ENCODE results near the gene LRP1. TPM values are rescaled to one million over a fixed set of nuclear protein-coding genes. Genes with fewer than 3 reads are reported as not detected.

Gene LRP1
- total RNA-seq, 1 donor from 2014 or later, result 708 TPM

DNA sequence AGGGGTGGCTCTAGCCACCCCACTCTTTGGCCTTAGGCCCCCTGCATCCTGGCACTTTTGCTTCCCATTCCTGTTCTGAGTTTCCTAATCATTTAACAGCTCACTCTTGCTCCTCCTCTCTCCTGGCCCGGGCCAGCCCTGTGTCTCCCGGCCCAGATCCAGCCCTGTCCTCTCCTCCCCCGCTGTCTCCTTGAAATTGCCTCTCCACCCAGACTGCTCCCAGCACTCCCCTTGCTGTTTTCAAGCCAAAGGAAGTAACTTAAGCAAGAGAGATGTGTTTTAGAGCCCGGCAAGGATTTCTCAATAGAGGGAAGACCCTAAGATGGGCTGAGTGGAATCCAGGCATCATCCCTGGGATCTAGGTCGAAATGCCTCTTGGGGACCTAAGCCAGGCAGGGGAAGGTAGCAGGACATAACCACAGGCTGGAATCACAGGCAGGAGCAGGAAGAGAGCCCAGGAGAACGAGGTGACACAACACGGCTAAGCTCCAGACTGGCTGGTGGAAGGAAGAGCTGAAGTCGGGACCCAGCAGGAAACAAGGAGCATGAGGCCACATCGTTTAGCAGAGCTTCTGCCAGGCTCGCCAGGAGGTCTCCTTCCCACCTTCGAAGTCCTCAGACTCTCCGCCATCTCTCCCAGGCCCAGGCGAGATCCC is 21.1 kb downstream of the LRP1 start:
- peak in 1 of 2 donors; percentile 90 for DNase-seq (ENCODE audit: low spot score in 2 of 2)
- Histone ChIP-seq H3K4me1 (peaks cover 80 to 89% of the 10 kb centered on the region in 2 donors), H3K27me3 (no peaks in the 10 kb centered on the region), H3K27ac (peak overlapping the region; percentile 89 to 98), H3K4me3 (peak overlapping the region in 1 of 2 donors; percentile 37), H3K36me3 (peaks cover 25 to 34% of the 10 kb centered on the region in 2 donors), H3K9me3 (no peaks in the 10 kb centered on the region)
- no peak for TF ChIP-seq CTCF (IDR thresholded peaks at IDR 0.05)
- intact Hi-C loops (cut with DNase I), result loop anchor here (2.0 kb wide), 1 partner anchor 71 kb away; the partner anchor contains the start of gene NEMP1

GRCh38 chr12:57150400-57151000 is 22.2 kb downstream of the LRP1 start:
- H3K27ac ChIP-seq, result peak overlapping the region; percentile 89 to 98
- intact Hi-C loops (cut with DNase I), result no loop called here
- no peak for TF ChIP-seq CTCF (IDR thresholded peaks at IDR 0.05)
- H3K4me1 ChIP-seq, result peaks cover 75 to 83% of the 10 kb centered on the region in 2 donors
- H3K36me3 ChIP-seq, result peaks cover 26 to 34% of the 10 kb centered on the region in 2 donors
- no peak for DNase-seq (ENCODE audit: low spot score in 2 of 2)
- no peak overlapping the region for H3K4me3 ChIP-seq
- no peaks in the 10 kb centered on the region for H3K27me3 ChIP-seq
- H3K9me3 ChIP-seq, result no peaks in the 10 kb centered on the region

DNA sequence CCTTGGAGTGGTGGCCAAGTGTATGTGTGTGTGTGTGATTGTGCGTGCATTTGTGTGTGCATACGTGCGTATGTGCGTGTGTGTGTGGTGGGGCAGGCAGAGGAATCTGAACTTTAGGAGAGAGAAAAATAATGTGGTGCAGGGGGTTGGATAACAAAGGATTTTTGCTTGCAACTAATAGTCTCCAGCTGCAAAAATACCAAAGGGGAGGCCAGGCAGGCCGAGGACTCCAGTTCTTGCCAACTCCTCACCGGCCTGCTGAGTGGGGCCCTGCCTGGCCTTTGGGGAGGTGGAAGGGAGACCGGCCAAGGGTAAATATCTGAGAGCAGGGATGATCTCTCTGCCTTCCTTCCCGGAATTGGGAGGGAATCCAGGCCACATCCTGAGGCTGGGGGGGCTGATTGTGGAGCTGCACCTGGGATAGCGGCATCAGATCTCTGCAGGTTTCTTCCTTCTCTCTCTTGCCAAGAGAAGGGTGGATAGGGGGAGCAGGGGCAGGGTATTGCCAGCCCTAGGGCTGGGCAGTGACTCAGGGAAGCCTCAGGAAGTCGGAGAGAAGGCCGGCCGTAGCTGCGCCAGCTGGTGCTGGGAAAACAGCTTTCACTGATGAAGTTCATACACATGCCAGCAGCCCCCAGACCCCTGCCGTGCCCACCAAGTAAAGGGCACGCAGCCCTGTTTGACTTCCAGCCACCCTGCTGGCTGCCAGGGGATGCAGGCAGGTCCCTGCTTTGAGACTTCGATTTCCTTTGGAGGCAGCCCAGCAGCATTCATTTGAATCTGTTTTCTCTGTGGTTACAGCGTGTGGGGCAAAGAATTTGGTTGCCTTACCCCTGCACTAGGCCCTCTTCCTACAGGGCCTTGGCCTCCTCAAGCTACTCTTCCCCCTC is 23.7 kb downstream of the LRP1 start:
- Histone ChIP-seq H3K27me3 (no peaks in the 10 kb centered on the region), H3K9me3 (no peaks in the 10 kb centered on the region), H3K4me1 (peaks cover 61 to 69% of the 10 kb centered on the region in 2 donors), H3K4me3 (peak overlapping the region in 1 of 2 donors; percentile 29), H3K36me3 (peaks cover 32 to 36% of the 10 kb centered on the region in 2 donors), H3K27ac (peak overlapping the region; percentile 89 to 98)
- no peak for TF ChIP-seq CTCF (IDR thresholded peaks at IDR 0.05)
- intact Hi-C loops (cut with DNase I), result loop anchor here (1.0 to 2.0 kb wide), 2 partner anchors 25 kb away; no protein-coding TSS in a partner anchor
- DNase-seq (ENCODE audit: low spot score in 2 of 2), result no peak

DNA sequence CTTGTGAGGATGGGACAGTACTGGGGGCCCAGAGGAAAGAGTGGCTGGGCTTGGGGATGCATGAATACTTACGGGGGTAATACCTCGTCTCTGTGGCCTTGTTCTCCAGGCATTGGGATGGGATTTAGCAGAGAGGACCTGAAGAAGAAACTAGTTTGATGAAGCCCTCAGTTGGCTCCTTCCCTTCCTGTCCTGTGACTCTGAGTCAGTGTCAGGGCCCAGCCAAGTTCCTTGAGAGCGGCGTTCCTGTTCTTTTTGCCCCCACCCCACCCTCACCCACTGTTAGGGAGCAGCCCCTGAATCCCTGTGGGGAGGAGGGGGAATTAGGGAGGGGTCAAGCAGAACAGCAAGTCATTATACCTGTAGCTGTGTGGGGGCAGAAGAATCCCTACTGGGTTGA is 24.4 kb downstream of the LRP1 start:
- DNase-seq (ENCODE audit: low spot score in 2 of 2), result peak; percentile 52 to 83
- no peaks in the 10 kb centered on the region for H3K27me3 ChIP-seq
- no peaks in the 10 kb centered on the region for H3K9me3 ChIP-seq
- H3K27ac ChIP-seq, result peak overlapping the region; percentile 89 to 98
- H3K4me1 ChIP-seq, result peaks cover 55 to 63% of the 10 kb centered on the region in 2 donors
- intact Hi-C loops (cut with DNase I), result loop anchor here (1.0 to 2.0 kb wide), 2 partner anchors 24 to 25 kb away; no protein-coding TSS in a partner anchor
- peaks cover 39 to 43% of the 10 kb centered on the region in 2 donors for H3K36me3 ChIP-seq
- H3K4me3 ChIP-seq, result peak overlapping the region in 1 of 2 donors; percentile 29
- TF ChIP-seq CTCF (IDR thresholded peaks at IDR 0.05), result no peak

DNA sequence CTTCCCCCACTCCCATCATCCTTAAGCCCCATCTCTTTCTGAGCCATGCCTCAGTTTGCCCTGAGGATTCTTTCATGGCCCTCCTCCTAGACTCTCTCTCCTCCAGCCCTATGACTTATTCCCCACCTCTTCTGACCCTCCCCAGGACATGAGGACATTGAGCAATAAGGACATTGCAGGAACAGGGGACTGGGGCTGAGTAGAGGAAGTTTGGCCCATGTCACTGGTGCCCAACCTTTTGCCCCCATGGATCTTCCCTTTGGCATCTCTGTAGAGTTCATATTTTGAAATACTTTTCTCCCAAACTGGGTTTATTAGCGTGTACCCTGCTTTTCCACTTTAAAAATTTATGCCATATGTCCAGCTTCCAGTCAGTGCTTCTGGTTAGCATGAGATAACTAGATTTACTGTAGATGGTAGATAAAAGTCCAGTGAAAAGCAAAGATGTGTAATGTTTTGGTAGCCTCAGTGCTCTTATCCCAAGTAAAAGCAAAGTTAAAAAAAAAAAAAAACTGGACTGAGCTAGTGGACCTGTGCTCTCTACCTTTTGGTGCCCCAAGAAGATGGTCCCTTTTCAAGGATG is 25.2 kb downstream of the LRP1 start:
- Histone ChIP-seq H3K4me1 (peaks cover 50 to 60% of the 10 kb centered on the region in 2 donors), H3K27me3 (no peaks in the 10 kb centered on the region), H3K27ac (peak overlapping the region; percentile 89 to 98), H3K9me3 (no peaks in the 10 kb centered on the region), H3K36me3 (peaks cover 43 to 52% of the 10 kb centered on the region in 2 donors), H3K4me3 (no peak overlapping the region)
- TF ChIP-seq CTCF (IDR thresholded peaks at IDR 0.05), result no peak
- intact Hi-C loops (cut with DNase I), result loop anchor here (2.0 kb wide), 1 partner anchor 23 kb away; no protein-coding TSS in a partner anchor
- DNase-seq (ENCODE audit: low spot score in 2 of 2), result no peak
